ENCODE measurements around the gene MED12L.

GRCh38 chr3:151091685-151092345 lies 6.4 kb downstream of the MED12L start:
- TF ChIP-seq CTCF (IDR thresholded peaks at IDR 0.05) (no peak), POLR2A (IDR thresholded peaks at IDR 0.05) (no peak)
